Dendritic cell treated with granulocyte-macrophage colony-stimulating factor and Interleukin-4, amounts not matched to agents 40 ng/mL and 50 ng/mL, for 4 days (primary cell): ENCODE measurements around the gene UNC50.

ENCODE experiments used
- H3K27ac Mint-ChIP-seq: one replicate; pipeline ENCODE4 v1.8.0; 2022; ENCODE audit warnings: mild to moderate bottlenecking, mixed read lengths
- H3K27me3 Mint-ChIP-seq: one replicate; pipeline ENCODE4 v1.8.0; 2022; ENCODE audit warnings: mild to moderate bottlenecking, mixed read lengths
- H3K36me3 Mint-ChIP-seq: one replicate; pipeline ENCODE4 v1.8.0; 2022; ENCODE audit warnings: low read depth, mixed read lengths
- H3K4me1 Mint-ChIP-seq: one replicate; pipeline ENCODE4 v1.8.0; 2022; ENCODE audit warnings: low read depth, mixed read lengths
- H3K4me3 Mint-ChIP-seq: one replicate; pipeline ENCODE4 v1.8.0; 2022; ENCODE audit warnings: mild to moderate bottlenecking, moderate library complexity, mixed read lengths
- H3K9me3 Mint-ChIP-seq: one replicate; pipeline ENCODE4 v1.8.0; 2022; ENCODE audit warnings: mixed read lengths
- intact Hi-C: fragments of 100-400 bp; cut with micrococcal nuclease; formaldehyde crosslinking; loops from one replicate; pipeline ENCODE4 v1.15.0; 2022

The UNC50 gene

GRCh38 chr2:98608116-98608961 is at the start of gene UNC50, which contains the start of gene COA5:
TSS of gene UNC50 (plus strand) at chr2:98608589. CDS start at chr2:98609760, 1,171 bp downstream.
TSS of gene COA5 (minus strand) at chr2:98608512. CDS start at chr2:98608405, 107 bp downstream.
- peak within 1 kb of the TSS; percentile 93 for H3K4me3 Mint-ChIP-seq
- H3K9me3 Mint-ChIP-seq = no peaks in the 10 kb centered on the region
- H3K27ac Mint-ChIP-seq = peak within 1 kb of the TSS; percentile 99
- H3K4me1 Mint-ChIP-seq = peaks cover 51% of the 10 kb centered on the region
- intact Hi-C loops = loop anchor here (5.0 kb wide), 2 partner anchors 574 to 946 kb away; partner anchors contain the start of genes ACTR1B, MITD1 and MRPL30
- H3K27me3 Mint-ChIP-seq = no peaks in the 10 kb centered on the region
- peaks cover 70% of the 10 kb centered on the region for H3K36me3 Mint-ChIP-seq

GRCh38 chr2:98558852-98559530 is 49.4 kb upstream of the UNC50 start:
- Mint-ChIP-seq H3K36me3 (peaks cover 98% of the 10 kb centered on the region), H3K4me1 (peaks cover 14% of the 10 kb centered on the region), H3K27me3 (no peaks in the 10 kb centered on the region), H3K27ac (no peak overlapping the region), H3K9me3 (no peaks in the 10 kb centered on the region), H3K4me3 (no peak overlapping the region)
- intact Hi-C loops = no loop called here

- Mint-ChIP-seq H3K4me1 (peaks cover 14% of the 10 kb centered on the region), H3K27me3 (no peaks in the 10 kb centered on the region), H3K36me3 (peaks cover 98% of the 10 kb centered on the region), H3K9me3 (no peaks in the 10 kb centered on the region), H3K27ac (no peak overlapping the region), H3K4me3 (no peak overlapping the region)
- intact Hi-C loops = no loop called here
Observed at GRCh38 chr2:98559581-98559980, 48.8 kb upstream of the UNC50 start.

- no peak overlapping the region for H3K27ac Mint-ChIP-seq
- H3K9me3 Mint-ChIP-seq = no peaks in the 10 kb centered on the region
- peaks cover 14% of the 10 kb centered on the region for H3K4me1 Mint-ChIP-seq
- intact Hi-C loops = no loop called here
- H3K4me3 Mint-ChIP-seq = no peak overlapping the region
- peaks cover 97% of the 10 kb centered on the region for H3K36me3 Mint-ChIP-seq
- H3K27me3 Mint-ChIP-seq = no peaks in the 10 kb centered on the region
Observed at GRCh38 chr2:98560256-98560771, 48.1 kb upstream of the UNC50 start.

- H3K36me3 Mint-ChIP-seq = peaks cover 97% of the 10 kb centered on the region
Observed at GRCh38 chr2:98561018-98561417, 47.4 kb upstream of the UNC50 start.

GRCh38 chr2:98561902-98562695 is 46.3 kb upstream of the UNC50 start:
- Mint-ChIP-seq H3K36me3 (peaks cover 98% of the 10 kb centered on the region), H3K4me1 (no peaks in the 10 kb centered on the region), H3K4me3 (no peak overlapping the region), H3K9me3 (no peaks in the 10 kb centered on the region), H3K27ac (no peak overlapping the region), H3K27me3 (no peaks in the 10 kb centered on the region)
- intact Hi-C loops = no loop called here

More at GRCh38 chr2:98561018-98561417, 47.4 kb upstream of the UNC50 start:
- Mint-ChIP-seq H3K27me3 (no peaks in the 10 kb centered on the region), H3K4me1 (peaks cover 9% of the 10 kb centered on the region), H3K9me3 (no peaks in the 10 kb centered on the region), H3K27ac (no peak overlapping the region), H3K4me3 (no peak overlapping the region)
- intact Hi-C loops = no loop called here

- Mint-ChIP-seq H3K4me1 (no peaks in the 10 kb centered on the region), H3K4me3 (no peak overlapping the region), H3K36me3 (peaks cover 99% of the 10 kb centered on the region), H3K27me3 (no peaks in the 10 kb centered on the region), H3K27ac (no peak overlapping the region), H3K9me3 (no peaks in the 10 kb centered on the region)
- intact Hi-C loops = no loop called here
Observed at GRCh38 chr2:98563394-98563793, 45.0 kb upstream of the UNC50 start.

- no peaks in the 10 kb centered on the region for H3K9me3 Mint-ChIP-seq
- no peaks in the 10 kb centered on the region for H3K4me1 Mint-ChIP-seq
- no peaks in the 10 kb centered on the region for H3K27me3 Mint-ChIP-seq
- H3K27ac Mint-ChIP-seq = no peak overlapping the region
- peaks cover 99% of the 10 kb centered on the region for H3K36me3 Mint-ChIP-seq
- no peak overlapping the region for H3K4me3 Mint-ChIP-seq
- intact Hi-C loops = no loop called here
Observed at GRCh38 chr2:98564541-98565132, 43.8 kb upstream of the UNC50 start.

GRCh38 chr2:98565286-98565860 is 43.0 kb upstream of the UNC50 start:
- Mint-ChIP-seq H3K4me3 (no peak overlapping the region), H3K27me3 (no peaks in the 10 kb centered on the region), H3K9me3 (no peaks in the 10 kb centered on the region), H3K4me1 (no peaks in the 10 kb centered on the region), H3K36me3 (peaks cover 99% of the 10 kb centered on the region), H3K27ac (no peak overlapping the region)
- intact Hi-C loops = no loop called here

GRCh38 chr2:98565941-98566340 is 42.4 kb upstream of the UNC50 start:
- H3K36me3 Mint-ChIP-seq = peaks cover 99% of the 10 kb centered on the region
- intact Hi-C loops = no loop called here
- H3K27ac Mint-ChIP-seq = no peak overlapping the region
- H3K27me3 Mint-ChIP-seq = no peaks in the 10 kb centered on the region
- no peaks in the 10 kb centered on the region for H3K9me3 Mint-ChIP-seq
- no peak overlapping the region for H3K4me3 Mint-ChIP-seq
- no peaks in the 10 kb centered on the region for H3K4me1 Mint-ChIP-seq

GRCh38 chr2:98568161-98568956 is 40.0 kb upstream of the UNC50 start:
- intact Hi-C loops = no loop called here
- peaks cover 99% of the 10 kb centered on the region for H3K36me3 Mint-ChIP-seq
- H3K4me1 Mint-ChIP-seq = no peaks in the 10 kb centered on the region
- H3K27ac Mint-ChIP-seq = no peak overlapping the region
- H3K27me3 Mint-ChIP-seq = no peaks in the 10 kb centered on the region
- H3K9me3 Mint-ChIP-seq = no peaks in the 10 kb centered on the region
- no peak overlapping the region for H3K4me3 Mint-ChIP-seq

GRCh38 chr2:98569197-98569793 is 39.1 kb upstream of the UNC50 start:
- H3K27ac Mint-ChIP-seq = no peak overlapping the region
- no peaks in the 10 kb centered on the region for H3K9me3 Mint-ChIP-seq
- no peaks in the 10 kb centered on the region for H3K4me1 Mint-ChIP-seq
- intact Hi-C loops = no loop called here
- H3K4me3 Mint-ChIP-seq = no peak overlapping the region
- peaks cover 99% of the 10 kb centered on the region for H3K36me3 Mint-ChIP-seq
- no peaks in the 10 kb centered on the region for H3K27me3 Mint-ChIP-seq
